Measurements from ENCODE around the gene OR4C6. TPM values are rescaled to one million over a fixed set of nuclear protein-coding genes. Genes with fewer than 3 reads are reported as not detected.

OR4C6 gene
- not detected for total RNA-seq

DNA sequence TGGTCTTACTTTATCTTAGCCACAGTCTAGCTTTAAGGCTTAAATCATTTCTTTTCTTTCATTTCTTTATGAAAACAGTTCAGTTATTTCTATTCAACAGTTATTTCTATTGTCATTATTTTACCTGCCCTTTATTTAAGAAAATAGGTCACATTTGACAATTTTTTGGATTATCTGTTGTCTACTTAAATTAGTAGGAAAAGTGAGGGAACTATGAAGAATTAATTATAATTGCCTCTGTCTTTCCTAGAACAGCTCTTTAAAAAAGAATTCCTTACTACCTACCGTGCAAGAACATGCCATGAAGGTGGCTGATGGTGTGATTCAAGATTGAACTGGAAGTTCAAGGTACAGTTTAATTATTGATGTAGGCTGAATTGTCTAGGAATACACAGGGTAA lies at the start of gene OR4C6:
TSS of gene OR4C6 (plus strand) at position 301 of the 400 bp plus-strand sequence. CDS start 2,966 bp downstream, outside the sequence.
- Histone ChIP-seq H3K4me3 (no peak within 1 kb of the TSS), H3K36me3 (no peaks in the 10 kb centered on the region), H3K27ac (no peak within 1 kb of the TSS), H3K27me3 (no peaks in the 10 kb centered on the region), H3K9me3 (no peaks in the 10 kb centered on the region), H3K4me1 (no peaks in the 10 kb centered on the region)
- DNase-seq: no peak
- WGBS, 2 donors: 76 to 79% methylated on average over 1 of the region's 1 CpG
- no peak for ATAC-seq (ENCODE audit: low FRiP score in 2 of 2)
- no peak for TF ChIP-seq EP300 (IDR thresholded peaks at IDR 0.05)
- TF ChIP-seq CTCF (IDR thresholded peaks at IDR 0.05): no peak
- no peak for TF ChIP-seq POLR2A (IDR thresholded peaks at IDR 0.05)
- no peak for TF ChIP-seq POLR2AphosphoS5 (IDR thresholded peaks at IDR 0.05)

- H3K36me3 ChIP-seq: no peaks in the 10 kb centered on the region
- DNase-seq (no peak), ATAC-seq (ENCODE audit: low FRiP score in 2 of 2) (no peak)
- H3K27me3 ChIP-seq: no peaks in the 10 kb centered on the region
- H3K4me3 ChIP-seq: no peak overlapping the region
- no peaks in the 10 kb centered on the region for H3K9me3 ChIP-seq
- TF ChIP-seq CTCF (IDR thresholded peaks at IDR 0.05): no peak
- no peak for TF ChIP-seq POLR2A (IDR thresholded peaks at IDR 0.05)
- no peak for TF ChIP-seq EP300 (IDR thresholded peaks at IDR 0.05)
- TF ChIP-seq POLR2AphosphoS5 (IDR thresholded peaks at IDR 0.05): no peak
- H3K27ac ChIP-seq: no peak overlapping the region
- 86 to 100% methylated on average over 1 of the region's 1 CpG for WGBS, 2 donors
- H3K4me1 ChIP-seq: no peaks in the 10 kb centered on the region
Observed at GRCh38 chr11:55624531-55624930, 37.5 kb upstream of the OR4C6 start.

- ATAC-seq (ENCODE audit: low FRiP score in 2 of 2): no peak
- no peak within 1 kb of the TSS for H3K27ac ChIP-seq
- 45 to 66% methylated on average over 3 of the region's 3 CpGs for WGBS, 2 donors
Observed at GRCh38 chr11:55634813-55635212, 27.2 kb upstream of the OR4C6 start, which contains the start of gene OR4P4. Gene OR4P4 (plus strand): TSS chr11:55635113.

GRCh38 chr11:55648027-55648426 lies 14.0 kb upstream of the OR4C6 start, which contains the start of gene OR4S2:
Gene OR4S2 (plus strand): TSS chr11:55648327. CDS start chr11:55650904, 2,577 bp downstream.
- Histone ChIP-seq H3K4me3 (no peak within 1 kb of the TSS), H3K27ac (no peak within 1 kb of the TSS), H3K9me3 (no peaks in the 10 kb centered on the region), H3K36me3 (no peaks in the 10 kb centered on the region), H3K4me1 (no peaks in the 10 kb centered on the region), H3K27me3 (no peaks in the 10 kb centered on the region)
- 79 to 84% methylated on average over 2 of the region's 2 CpGs for WGBS, 2 donors
- TF ChIP-seq CTCF (IDR thresholded peaks at IDR 0.05) (no peak), POLR2AphosphoS5 (IDR thresholded peaks at IDR 0.05) (no peak), EP300 (IDR thresholded peaks at IDR 0.05) (no peak), POLR2A (IDR thresholded peaks at IDR 0.05) (no peak)
- no peak for DNase-seq
- ATAC-seq (ENCODE audit: low FRiP score in 2 of 2): no peak

More at GRCh38 chr11:55634813-55635212, 27.2 kb upstream of the OR4C6 start, which contains the start of gene OR4P4:
- H3K4me3 ChIP-seq: no peak within 1 kb of the TSS
- no peaks in the 10 kb centered on the region for H3K4me1 ChIP-seq
- H3K27me3 ChIP-seq: no peaks in the 10 kb centered on the region
- TF ChIP-seq EP300 (IDR thresholded peaks at IDR 0.05): no peak
- TF ChIP-seq POLR2AphosphoS5 (IDR thresholded peaks at IDR 0.05): no peak
- TF ChIP-seq POLR2A (IDR thresholded peaks at IDR 0.05): no peak
- no peak for TF ChIP-seq CTCF (IDR thresholded peaks at IDR 0.05)
- peaks cover 0 to 3% (median 0%) of the 10 kb centered on the region in 4 donors for H3K9me3 ChIP-seq
- no peak for DNase-seq
- no peaks in the 10 kb centered on the region for H3K36me3 ChIP-seq

DNA sequence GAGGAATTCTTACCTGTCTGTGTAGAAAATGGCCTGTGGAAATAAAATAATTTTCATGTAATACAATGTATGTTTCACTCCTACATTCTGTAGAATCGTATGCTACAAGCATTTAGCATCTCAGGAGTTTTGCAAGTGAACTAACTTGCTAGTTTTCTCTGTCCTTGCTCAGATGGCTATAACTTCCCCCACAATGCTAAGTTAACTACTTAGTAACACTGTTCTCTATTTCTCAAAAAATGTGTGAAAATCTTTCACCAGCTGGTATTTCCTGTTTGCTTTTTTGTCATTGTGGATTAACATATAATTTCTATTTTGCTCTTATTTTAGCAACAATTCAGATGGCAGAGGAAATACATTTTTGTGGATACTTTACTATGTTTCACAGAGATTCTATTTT lies 9.4 kb upstream of the OR4C6 start:
- Histone ChIP-seq H3K27ac (no peak overlapping the region), H3K4me3 (no peak overlapping the region), H3K36me3 (no peaks in the 10 kb centered on the region), H3K4me1 (no peaks in the 10 kb centered on the region), H3K27me3 (no peaks in the 10 kb centered on the region), H3K9me3 (no peaks in the 10 kb centered on the region)
- WGBS, 2 donors: 54 to 55% methylated on average over 1 of the region's 1 CpG
- ATAC-seq (ENCODE audit: low FRiP score in 2 of 2) (no peak), DNase-seq (no peak)
- no peak for TF ChIP-seq CTCF (IDR thresholded peaks at IDR 0.05)
- no peak for TF ChIP-seq POLR2A (IDR thresholded peaks at IDR 0.05)
- no peak for TF ChIP-seq POLR2AphosphoS5 (IDR thresholded peaks at IDR 0.05)
- no peak for TF ChIP-seq EP300 (IDR thresholded peaks at IDR 0.05)

Data from upper lobe of left lung (tissue), 6 donors.